ENCODE data around the gene PCBD2.
A peak's percentile ranks its signal among the peaks of the same experiment; 100 is the strongest.
"Not testable (repeated sequence)": the region's sequence is repeated elsewhere in the genome, so short reads cannot be mapped to it uniquely, and the experiment has no call there.

The PCBD2 gene

GRCh38 chr5:134904610-134905245 lies at the start of gene PCBD2:
TSS of gene PCBD2 (plus strand) at chr5:134905131. CDS start at chr5:134905140, 9 bp downstream.
- DNase-seq (ENCODE audit: low read depth): peak; percentile 59

- not testable (repeated sequence) for DNase-seq (ENCODE audit: low read depth)
These were observed 48.5 kb upstream of the PCBD2 start for GRCh38 chr5:134856465-134856864.

- DNase-seq (ENCODE audit: low read depth): no peak
These were observed 47.5 kb upstream of the PCBD2 start for GRCh38 chr5:134857401-134857800.

GRCh38 chr5:134864707-134865106 lies 40.2 kb upstream of the PCBD2 start:
- no peak for DNase-seq (ENCODE audit: low read depth)

GRCh38 chr5:134873494-134873893 lies 31.4 kb upstream of the PCBD2 start:
- DNase-seq (ENCODE audit: low read depth): no peak

GRCh38 chr5:134873987-134874830 lies 30.7 kb upstream of the PCBD2 start, which contains the start of gene TXNDC15:
TSS of gene TXNDC15 (plus strand) at chr5:134874371. CDS start at chr5:134874428, 57 bp downstream.
- peak; percentile 57 for DNase-seq (ENCODE audit: low read depth)

- peak; percentile 45 for DNase-seq (ENCODE audit: low read depth)
These were observed 29.9 kb upstream of the PCBD2 start for GRCh38 chr5:134874831-134875655.

GRCh38 chr5:134877159-134877558 lies 27.8 kb upstream of the PCBD2 start:
- no peak for DNase-seq (ENCODE audit: low read depth)

- no peak for DNase-seq (ENCODE audit: low read depth)
These were observed 26.5 kb upstream of the PCBD2 start for GRCh38 chr5:134878403-134878802.

GRCh38 chr5:134879456-134879855 lies 25.5 kb upstream of the PCBD2 start:
- no peak for DNase-seq (ENCODE audit: low read depth)

- DNase-seq (ENCODE audit: low read depth): not testable (repeated sequence)
These were observed 24.0 kb upstream of the PCBD2 start for GRCh38 chr5:134880937-134881336.

- not testable (repeated sequence) for DNase-seq (ENCODE audit: low read depth)
These were observed 23.2 kb upstream of the PCBD2 start for GRCh38 chr5:134881711-134882110.

- no peak for DNase-seq (ENCODE audit: low read depth)
These were observed 17.3 kb upstream of the PCBD2 start for GRCh38 chr5:134887593-134888159.

- no peak for DNase-seq (ENCODE audit: low read depth)
These were observed 15.6 kb upstream of the PCBD2 start for GRCh38 chr5:134889335-134889734.

GRCh38 chr5:134891473-134891872 lies 13.5 kb upstream of the PCBD2 start:
- no peak for DNase-seq (ENCODE audit: low read depth)

- no peak for DNase-seq (ENCODE audit: low read depth)
These were observed 12.6 kb upstream of the PCBD2 start for GRCh38 chr5:134892282-134892681.

GRCh38 chr5:134892926-134893325 lies 12.0 kb upstream of the PCBD2 start:
- no peak for DNase-seq (ENCODE audit: low read depth)

- DNase-seq (ENCODE audit: low read depth): no peak
These were observed 11.0 kb upstream of the PCBD2 start for GRCh38 chr5:134893748-134894505.

- no peak for DNase-seq (ENCODE audit: low read depth)
These were observed 2.7 kb upstream of the PCBD2 start for GRCh38 chr5:134902071-134902801.

- DNase-seq (ENCODE audit: low read depth): peak; percentile 64
These were observed 490 bp downstream of the PCBD2 start for GRCh38 chr5:134905246-134905996.
